Caco-2 (cell line): Measurements from ENCODE around the gene FAM216A. TPM values are rescaled to one million over a fixed set of nuclear protein-coding genes. Genes with fewer than 3 reads are reported as not detected.

Experiments
- BruUV-seq: library from RNA; stranded (reverse); fragments of 400-500 nt; replicated peaks from 2 replicates; lab custom pipeline; 2021; lab: Mats Ljungman, UMichigan
- CTCF ChIA-PET: fragments of 300-600 bp; sonication (Branson Sonifier 250); formaldehyde crosslinking; loops from one replicate; lab custom pipeline; 2022; ENCODE audit warnings: antibody characterized with exemption; lab: Charles Lee
- POLR2A ChIA-PET: fragments of 300-600 bp; sonication (Branson Sonifier 250); formaldehyde crosslinking; loops from one replicate; lab custom pipeline; 2022; ENCODE audit warnings: antibody characterized with exemption; lab: Charles Lee
- DNase-seq, 2 experiments: peaks; one replicate each; pipeline versions ENCODE4 v3.0.0 to v3.0.0-alpha.2; 2020 to 2022
- H3K27me3 ChIP-seq: replicated peaks from 2 replicates; pipeline ENCODE4 v1.6.0; 2011; ENCODE audit warnings: low read length; ENCODE audit not compliant: control insufficient read depth, insufficient read depth
- H3K36me3 ChIP-seq: 2 replicates; pipeline ENCODE4 v1.5.1; 2011; ENCODE audit warnings: low read length; ENCODE audit not compliant: control insufficient read depth, insufficient read depth
- H3K4me1 ChIP-seq: fragments of 250-450 bp; sonication (Bioruptor Pico); 2 replicates; pipeline ENCODE4 v1.5.1; 2020; ENCODE audit warnings: mild to moderate bottlenecking
- H3K4me3 ChIP-seq: 2 replicates; pipeline ENCODE4 v1.5.1; 2011; ENCODE audit warnings: low read depth, mild to moderate bottlenecking, control low read depth, low read length
- H3K9me3 ChIP-seq: fragments of 250-450 bp; sonication (Bioruptor Pico); 2 replicates; pipeline ENCODE4 v1.5.1; 2020; ENCODE audit warnings: mild to moderate bottlenecking, moderate library complexity
- H3K27ac Mint-ChIP-seq: one replicate; pipeline ENCODE4 v1.8.0; 2022; ENCODE audit warnings: mixed read lengths; ENCODE audit not compliant: unreplicated experiment
- H3K27me3 Mint-ChIP-seq: one replicate; pipeline ENCODE4 v1.8.0; 2022; ENCODE audit warnings: mixed read lengths; ENCODE audit not compliant: insufficient read depth, unreplicated experiment
- H3K36me3 Mint-ChIP-seq: one replicate; pipeline ENCODE4 v1.8.0; 2022; ENCODE audit warnings: mild to moderate bottlenecking, mixed read lengths; ENCODE audit not compliant: insufficient read depth, unreplicated experiment
- H3K4me1 Mint-ChIP-seq: one replicate; pipeline ENCODE4 v1.8.0; 2022; ENCODE audit warnings: low read depth, mixed read lengths; ENCODE audit not compliant: unreplicated experiment
- H3K4me3 Mint-ChIP-seq: one replicate; pipeline ENCODE4 v1.8.0; 2022; ENCODE audit warnings: mild to moderate bottlenecking, moderate library complexity, mixed read lengths; ENCODE audit not compliant: unreplicated experiment
- H3K9me3 Mint-ChIP-seq: one replicate; pipeline ENCODE4 v1.8.0; 2022; ENCODE audit warnings: mixed read lengths; ENCODE audit not compliant: unreplicated experiment
- intact Hi-C: fragments of 100-400 bp; cut with micrococcal nuclease; formaldehyde crosslinking; loops from one replicate; pipeline ENCODE4 v1.10.0; 2022; ENCODE audit not compliant: unreplicated experiment
- total RNA-seq: library from RNA; stranded (reverse); gene quantifications from 2 replicates; pipeline ENCODE4 v1.2.3, GENCODE V29; 2022
- TF ChIP-seq, protein P1 (sequence below), 2 experiments: fragments of 200-600 bp in 1 of 2; IDR thresholded peaks; 1 replicate in 1 of 2; 2 replicates in 1 of 2; pipeline versions ENCODE4 v1.5.1 to v1.8.0; 2011 to 2022; ENCODE audit warnings: antibody characterized with exemption in 1 of 2, control low read depth in 1 of 2, inconsistent platforms in 1 of 2, low read depth in 1 of 2, low read length in 1 of 2, mild to moderate bottlenecking in 1 of 2, moderate library complexity in 1 of 2; ENCODE audit not compliant: insufficient read depth in 1 of 2, severe bottlenecking in 1 of 2, unreplicated experiment in 1 of 2

The FAM216A gene
- total RNA-seq, 1 experiment from 2014 or later: 13.1 TPM

GRCh38 chr12:110537605-110538409 lies 69.2 kb downstream of the FAM216A start:
- POLR2A ChIA-PET: interaction anchor here (0.7 kb wide), 1 partner anchor 38 kb away, joined by 5 read pairs; no protein-coding TSS in a partner anchor
- no peak for DNase-seq
- H3K9me3 ChIP-seq: no peaks in the 10 kb centered on the region
- H3K36me3 Mint-ChIP-seq: peaks cover 36% of the 10 kb centered on the region
- TF ChIP-seq, protein P1, sequence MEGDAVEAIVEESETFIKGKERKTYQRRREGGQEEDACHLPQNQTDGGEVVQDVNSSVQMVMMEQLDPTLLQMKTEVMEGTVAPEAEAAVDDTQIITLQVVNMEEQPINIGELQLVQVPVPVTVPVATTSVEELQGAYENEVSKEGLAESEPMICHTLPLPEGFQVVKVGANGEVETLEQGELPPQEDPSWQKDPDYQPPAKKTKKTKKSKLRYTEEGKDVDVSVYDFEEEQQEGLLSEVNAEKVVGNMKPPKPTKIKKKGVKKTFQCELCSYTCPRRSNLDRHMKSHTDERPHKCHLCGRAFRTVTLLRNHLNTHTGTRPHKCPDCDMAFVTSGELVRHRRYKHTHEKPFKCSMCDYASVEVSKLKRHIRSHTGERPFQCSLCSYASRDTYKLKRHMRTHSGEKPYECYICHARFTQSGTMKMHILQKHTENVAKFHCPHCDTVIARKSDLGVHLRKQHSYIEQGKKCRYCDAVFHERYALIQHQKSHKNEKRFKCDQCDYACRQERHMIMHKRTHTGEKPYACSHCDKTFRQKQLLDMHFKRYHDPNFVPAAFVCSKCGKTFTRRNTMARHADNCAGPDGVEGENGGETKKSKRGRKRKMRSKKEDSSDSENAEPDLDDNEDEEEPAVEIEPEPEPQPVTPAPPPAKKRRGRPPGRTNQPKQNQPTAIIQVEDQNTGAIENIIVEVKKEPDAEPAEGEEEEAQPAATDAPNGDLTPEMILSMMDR (IDR thresholded peaks at IDR 0.05; ENCODE audit: insufficient read depth in 1 of 2, low read depth in 1 of 2, low read length in 1 of 2, severe bottlenecking in 1 of 2, unreplicated experiment in 1 of 2): no peak
- no peak overlapping the region for H3K27ac Mint-ChIP-seq
- BruUV-seq: no TSS peak
- no peaks in the 10 kb centered on the region for H3K27me3 Mint-ChIP-seq
- no peaks in the 10 kb centered on the region for H3K9me3 Mint-ChIP-seq
- intact Hi-C loops: no loop called here
- H3K4me3 Mint-ChIP-seq: no peak overlapping the region
- no peaks in the 10 kb centered on the region for H3K36me3 ChIP-seq
- H3K27me3 ChIP-seq: no peaks in the 10 kb centered on the region
- no peaks in the 10 kb centered on the region for H3K4me1 Mint-ChIP-seq
- no peak overlapping the region for H3K4me3 ChIP-seq
- CTCF ChIA-PET: no interaction called here
- peaks cover 11% of the 10 kb centered on the region for H3K4me1 ChIP-seq

GRCh38 chr12:110538869-110539622 lies 70.4 kb downstream of the FAM216A start:
- POLR2A ChIA-PET: no interaction called here
- peaks cover 2% of the 10 kb centered on the region; the same call in 1 of the 2 replicates for H3K4me1 ChIP-seq
- CTCF ChIA-PET: interaction anchor here (0.6 kb wide), 1 partner anchor 72 kb away, joined by 4 read pairs; no protein-coding TSS in a partner anchor
- H3K4me3 ChIP-seq: no peak overlapping the region
- TF ChIP-seq, protein P1 (IDR thresholded peaks at IDR 0.05; ENCODE audit: insufficient read depth in 1 of 2, low read depth in 1 of 2, low read length in 1 of 2, severe bottlenecking in 1 of 2, unreplicated experiment in 1 of 2): no peak
- H3K27me3 ChIP-seq: no peaks in the 10 kb centered on the region
- no peaks in the 10 kb centered on the region for H3K4me1 Mint-ChIP-seq
- no peaks in the 10 kb centered on the region for H3K9me3 ChIP-seq
- no peaks in the 10 kb centered on the region for H3K9me3 Mint-ChIP-seq
- H3K4me3 Mint-ChIP-seq: no peak overlapping the region
- H3K36me3 Mint-ChIP-seq: peaks cover 42% of the 10 kb centered on the region
- no peaks in the 10 kb centered on the region for H3K36me3 ChIP-seq
- H3K27ac Mint-ChIP-seq: no peak overlapping the region
- intact Hi-C loops: no loop called here
- BruUV-seq: no TSS peak
- no peaks in the 10 kb centered on the region for H3K27me3 Mint-ChIP-seq
- no peak for DNase-seq

Other genes with a start within 250 kb of the FAM216A start
- 252 and 262 TPM in 2 replicates for gene ATP2A2, start 187.6 kb upstream of the FAM216A start, total RNA-seq
- 90.4 and 93.8 TPM in 2 replicates for gene ANAPC7, start 65.1 kb upstream of the FAM216A start, total RNA-seq
- 302 and 309 TPM in 2 replicates for gene ARPC3, start 18.5 kb upstream of the FAM216A start, total RNA-seq
- gene GPN3, start 588 bp upstream of the FAM216A start, total RNA-seq: 35.0 and 39.0 TPM in 2 replicates
- gene VPS29, start 33.3 kb downstream of the FAM216A start, total RNA-seq: 127 and 132 TPM in 2 replicates
- 2.8 and 3.8 TPM in 2 replicates for gene RAD9B, start 33.5 kb downstream of the FAM216A start, total RNA-seq
- 18.2 and 19.0 TPM in 2 replicates for gene PPTC7, start 114.5 kb downstream of the FAM216A start, total RNA-seq
- gene TCTN1, start 145.3 kb downstream of the FAM216A start, total RNA-seq: 13.6 and 13.8 TPM in 2 replicates
- gene HVCN1, start 220.3 kb downstream of the FAM216A start, total RNA-seq: 0.23 TPM in 1 of 2 replicates, not detected in the other